CD14-positive monocyte (primary cell): ENCODE measurements around the gene KDF1. TPM values are rescaled to one million over a fixed set of nuclear protein-coding genes. Genes with fewer than 3 reads are reported as not detected.

Experiments
- DNase-seq, 3 donors: peaks; one replicate each; pipeline ENCODE4 v3.0.0-alpha.2; 2011 to 2022
- H2AFZ ChIP-seq: 2 replicates; pipeline ENCODE4 v1.6.0; 2012; ENCODE audit warnings: mild to moderate bottlenecking, low read depth, low read length, inconsistent platforms; ENCODE audit not compliant: insufficient read depth, poor library complexity, severe bottlenecking
- H3K27ac ChIP-seq, 2 donors: 1 replicate in 1 of 2; 2 replicates in 1 of 2; pipeline ENCODE4 v1.5.1; 2012 to 2013; ENCODE audit warnings: low read length in 2 of 2, control low read depth in 1 of 2, inconsistent platforms in 1 of 2, low read depth in 1 of 2, mild to moderate bottlenecking in 1 of 2
- H3K27me3 ChIP-seq, 2 donors: one replicate each; pipeline versions ENCODE4 v1.6.0 to v1.6.1; 2011 to 2013; ENCODE audit warnings: low read length in 2 of 2; ENCODE audit not compliant: control insufficient read depth in 2 of 2, insufficient read depth in 2 of 2
- H3K36me3 ChIP-seq, 2 donors: replicated peaks in 1 of 2; 1 replicate in 1 of 2; 2 replicates in 1 of 2; pipeline versions ENCODE4 v1.5.1 to v1.6.1; 2012 to 2013; ENCODE audit warnings: low read length in 2 of 2, control low read depth in 1 of 2, inconsistent platforms in 1 of 2, mild to moderate bottlenecking in 1 of 2; ENCODE audit not compliant: insufficient read depth in 2 of 2, control insufficient read depth in 1 of 2
- H3K4me1 ChIP-seq, 2 donors: 1 replicate in 1 of 2; 2 replicates in 1 of 2; pipeline versions ENCODE4 v1.5.1 to v1.6.1; 2012 to 2013; ENCODE audit warnings: low read length in 2 of 2, control low read depth in 1 of 2, inconsistent platforms in 1 of 2, mild to moderate bottlenecking in 1 of 2, moderate library complexity in 1 of 2; ENCODE audit not compliant: insufficient read depth in 2 of 2, control insufficient read depth in 1 of 2
- H3K4me2 ChIP-seq: replicated peaks from 2 replicates; pipeline ENCODE3; 2012; ENCODE audit warnings: low read length, moderate library complexity, mild to moderate bottlenecking; ENCODE audit not compliant: poor library complexity, severe bottlenecking; ENCODE audit errors: extremely low read depth
- H3K4me3 ChIP-seq, 3 experiments: fragments of 200-600 bp in 1 of 3; sonication (generic) in 1 of 3; replicated peaks in 1 of 3; 1 replicate in 2 of 3; 2 replicates in 1 of 3; pipeline ENCODE4 v1.5.1; 2011 to 2013; ENCODE audit warnings: low read length in 3 of 3, mild to moderate bottlenecking in 3 of 3, control low read depth in 2 of 3, low read depth in 2 of 3, inconsistent platforms in 1 of 3, moderate library complexity in 1 of 3
- H3K79me2 ChIP-seq: 2 replicates; pipeline ENCODE4 v1.6.0; 2012; ENCODE audit warnings: mild to moderate bottlenecking, control low read depth, inconsistent platforms, low read length, moderate library complexity; ENCODE audit not compliant: insufficient read depth
- H3K9ac ChIP-seq: 2 replicates; pipeline ENCODE4 v1.6.0; 2017; ENCODE audit warnings: low read length, mild to moderate bottlenecking; ENCODE audit not compliant: insufficient read depth, poor library complexity, severe bottlenecking
- H3K9me3 ChIP-seq, 2 donors: replicated peaks in 1 of 2; 1 replicate in 1 of 2; 2 replicates in 1 of 2; pipeline versions ENCODE4 v1.5.1 to v1.6.1; 2012 to 2013; ENCODE audit warnings: low read length in 2 of 2, control low read depth in 1 of 2; ENCODE audit not compliant: control insufficient read depth in 1 of 2, insufficient read depth in 1 of 2
- H4K20me1 ChIP-seq: 2 replicates; pipeline ENCODE4 v1.6.0; 2012; ENCODE audit warnings: mild to moderate bottlenecking, low read length, control low read depth, moderate library complexity; ENCODE audit not compliant: insufficient read depth
- H3K27ac Mint-ChIP-seq, 7 donors: one replicate each; pipeline ENCODE4 v1.8.0; 2020; ENCODE audit warnings: mild to moderate bottlenecking in 7 of 7, mixed read lengths in 7 of 7, moderate library complexity in 6 of 7, inconsistent platforms in 2 of 7
- H3K27me3 Mint-ChIP-seq, 3 donors: one replicate each; pipeline ENCODE4 v1.8.0; 2021 to 2022; ENCODE audit warnings: low read depth in 3 of 3, mild to moderate bottlenecking in 3 of 3, mixed read lengths in 3 of 3, moderate library complexity in 3 of 3, inconsistent platforms in 1 of 3
- H3K36me3 Mint-ChIP-seq, 2 donors: one replicate each; pipeline ENCODE4 v1.8.0; 2020; ENCODE audit warnings: mixed read lengths in 2 of 2, inconsistent platforms in 1 of 2, mild to moderate bottlenecking in 1 of 2
- H3K4me1 Mint-ChIP-seq: one replicate; pipeline ENCODE4 v1.8.0; 2020; ENCODE audit warnings: mild to moderate bottlenecking, mixed read lengths
- H3K4me3 Mint-ChIP-seq, 2 donors: one replicate each; pipeline ENCODE4 v1.8.0; 2020; ENCODE audit warnings: mild to moderate bottlenecking in 2 of 2, mixed read lengths in 2 of 2, moderate library complexity in 1 of 2
- H3K9me3 Mint-ChIP-seq, 7 donors: one replicate each; pipeline ENCODE4 v1.8.0; 2020 to 2022; ENCODE audit warnings: mixed read lengths in 7 of 7, mild to moderate bottlenecking in 6 of 7, moderate library complexity in 6 of 7, inconsistent platforms in 2 of 7
- WGBS: methylation state at CpG from one replicate; pipeline ENCODE4 v1.1.5; 2013; ENCODE audit warnings: missing lambda C conversion rate; ENCODE audit not compliant: insufficient coverage; 5-methylcytosine and 5-hydroxymethylcytosine counted together
- intact Hi-C, 2 donors: fragments of 100-400 bp; cut with micrococcal nuclease; formaldehyde crosslinking; loops; one replicate each; pipeline versions ENCODE4 v1.15.0 to v1.15.1; 2023
- polyA plus RNA-seq, 3 donors: library from polyadenylated mRNA; depleted of rRNA in 1 of 3; unstranded in 2 of 3; stranded (reverse) in 1 of 3; fragments of 300-500 nt in 2 of 3; fragments of >200 nt in 1 of 3; fragmentation: Illumina TruSeq in 2 of 3; gene quantifications; 1 replicate in 2 of 3; 2 replicates in 1 of 3; pipeline ENCODE4 v1.2.3, GENCODE V29; 2012 to 2021
- TF ChIP-seq, protein P1 (sequence below): fragments of 200-600 bp; IDR thresholded peaks from one replicate; pipeline ENCODE4 v1.8.0; 2022; ENCODE audit warnings: antibody characterized with exemption, mild to moderate bottlenecking

The KDF1 gene
- polyA plus RNA-seq, 3 donors, result not detected

DNA sequence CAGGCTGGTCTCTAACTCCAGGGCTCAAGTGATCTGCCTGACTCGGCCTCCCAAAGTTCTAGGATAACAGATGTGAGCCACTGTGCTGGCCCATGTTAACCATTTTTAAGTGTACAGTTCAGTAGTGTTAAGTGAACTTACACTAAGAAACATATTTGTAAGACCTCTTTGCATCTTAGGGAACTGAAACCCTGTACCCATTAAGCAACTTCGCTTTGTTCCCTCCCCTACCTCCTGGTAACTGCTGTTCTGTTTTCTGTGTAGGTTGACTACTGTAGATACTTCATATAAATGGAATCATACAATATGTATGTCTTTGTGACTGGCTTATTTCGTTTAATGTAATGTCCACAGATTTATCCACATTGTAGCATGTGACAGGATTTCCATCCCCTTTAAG lies 27.7 kb downstream of the KDF1 start:
- no peak overlapping the region for H3K9ac ChIP-seq
- no peak overlapping the region for H3K4me3 ChIP-seq
- Mint-ChIP-seq H3K36me3 (peaks cover 40 to 46% of the 10 kb centered on the region in 2 donors), H3K9me3 (peaks cover 0 to 1% (median 0%) of the 10 kb centered on the region in 7 donors), H3K4me3 (no peak overlapping the region), H3K27ac (peak overlapping the region; percentile 53 to 91 (median 84)), H3K27me3 (no peaks in the 10 kb centered on the region), H3K4me1 (peaks cover 14% of the 10 kb centered on the region)
- intact Hi-C loops, result loop anchor here in 1 of 2 donors (5.0 kb wide), 1 partner anchor 70 kb away; no protein-coding TSS in a partner anchor
- TF ChIP-seq, protein P1, sequence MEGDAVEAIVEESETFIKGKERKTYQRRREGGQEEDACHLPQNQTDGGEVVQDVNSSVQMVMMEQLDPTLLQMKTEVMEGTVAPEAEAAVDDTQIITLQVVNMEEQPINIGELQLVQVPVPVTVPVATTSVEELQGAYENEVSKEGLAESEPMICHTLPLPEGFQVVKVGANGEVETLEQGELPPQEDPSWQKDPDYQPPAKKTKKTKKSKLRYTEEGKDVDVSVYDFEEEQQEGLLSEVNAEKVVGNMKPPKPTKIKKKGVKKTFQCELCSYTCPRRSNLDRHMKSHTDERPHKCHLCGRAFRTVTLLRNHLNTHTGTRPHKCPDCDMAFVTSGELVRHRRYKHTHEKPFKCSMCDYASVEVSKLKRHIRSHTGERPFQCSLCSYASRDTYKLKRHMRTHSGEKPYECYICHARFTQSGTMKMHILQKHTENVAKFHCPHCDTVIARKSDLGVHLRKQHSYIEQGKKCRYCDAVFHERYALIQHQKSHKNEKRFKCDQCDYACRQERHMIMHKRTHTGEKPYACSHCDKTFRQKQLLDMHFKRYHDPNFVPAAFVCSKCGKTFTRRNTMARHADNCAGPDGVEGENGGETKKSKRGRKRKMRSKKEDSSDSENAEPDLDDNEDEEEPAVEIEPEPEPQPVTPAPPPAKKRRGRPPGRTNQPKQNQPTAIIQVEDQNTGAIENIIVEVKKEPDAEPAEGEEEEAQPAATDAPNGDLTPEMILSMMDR, result no peak
- peaks cover 17 to 18% of the 10 kb centered on the region in 2 donors for H3K4me1 ChIP-seq
- H3K79me2 ChIP-seq, result peaks cover 42% of the 10 kb centered on the region
- peak; percentile 76 to 87 (median 78) for DNase-seq
- no CpG with 5 or more reads among the region's 3 CpGs for WGBS
- H3K27me3 ChIP-seq, result no peaks in the 10 kb centered on the region
- H4K20me1 ChIP-seq, result peaks cover 8% of the 10 kb centered on the region
- H3K9me3 ChIP-seq, result no peaks in the 10 kb centered on the region
- H3K4me2 ChIP-seq, result no peak overlapping the region
- H2AFZ ChIP-seq, result no peak overlapping the region
- H3K27ac ChIP-seq, result peak overlapping the region; percentile 56 to 57
- H3K36me3 ChIP-seq, result peaks cover 29 to 53% of the 10 kb centered on the region in 2 donors

DNA sequence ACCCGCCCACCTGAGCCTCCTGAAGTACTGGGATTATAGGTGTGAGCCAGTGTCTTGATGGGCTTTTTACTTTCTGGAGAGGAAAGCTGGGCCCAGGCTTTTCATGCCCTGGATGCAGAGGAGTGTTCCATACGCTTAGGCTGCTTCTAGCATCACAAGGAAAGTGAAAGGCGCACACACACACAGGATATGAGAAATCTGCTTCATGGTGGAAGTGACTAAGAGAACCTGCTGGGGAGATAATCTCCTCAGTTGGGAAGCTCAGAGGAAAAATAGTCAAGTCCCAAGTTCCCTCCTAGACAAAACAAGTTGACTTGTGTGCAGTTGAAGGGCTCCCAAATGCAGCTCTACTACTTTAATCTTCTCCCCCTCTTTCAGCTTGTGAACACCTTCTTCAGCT lies 36.6 kb downstream of the KDF1 start:
- Histone ChIP-seq H3K4me1 (peaks cover 15 to 21% of the 10 kb centered on the region in 2 donors), H2AFZ (no peak overlapping the region), H3K9me3 (no peaks in the 10 kb centered on the region), H3K4me2 (no peak overlapping the region), H3K27me3 (no peaks in the 10 kb centered on the region), H3K27ac (no peak overlapping the region), H3K9ac (no peak overlapping the region), H3K36me3 (peaks cover 42 to 49% of the 10 kb centered on the region in 2 donors), H3K79me2 (peaks cover 43% of the 10 kb centered on the region), H3K4me3 (no peak overlapping the region), H4K20me1 (peaks cover 12% of the 10 kb centered on the region)
- DNase-seq, result no peak
- H3K9me3 Mint-ChIP-seq, result no peaks in the 10 kb centered on the region
- peaks cover 29 to 50% of the 10 kb centered on the region in 2 donors for H3K36me3 Mint-ChIP-seq
- peak overlapping the region in 3 of 7 donors; percentile 31 to 60 (median 40) for H3K27ac Mint-ChIP-seq
- TF ChIP-seq, protein P1, result no peak
- peaks cover 20% of the 10 kb centered on the region for H3K4me1 Mint-ChIP-seq
- WGBS, result 100% methylated on average over 1 of the region's 3 CpGs
- H3K4me3 Mint-ChIP-seq, result no peak overlapping the region
- H3K27me3 Mint-ChIP-seq, result peaks cover 0 to 3% (median 0%) of the 10 kb centered on the region in 3 donors
- intact Hi-C loops, result no loop called here
